Neural progenitor cell (in vitro differentiated cells): ENCODE results near the gene FAM219B. TPM values are rescaled to one million over a fixed set of nuclear protein-coding genes. Genes with fewer than 3 reads are reported as not detected.

Experiments
- DNase-seq: peaks from one replicate; pipeline ENCODE4 v3.0.0-alpha.2; 2016; ENCODE audit warnings: low spot score
- H2AFZ ChIP-seq: fragments of 200-600 bp; sonication (generic); replicated peaks from 2 replicates; pipeline ENCODE4 v1.6.1; 2016; ENCODE audit warnings: antibody characterized with exemption
- H3F3A ChIP-seq: fragments of 200-600 bp; sonication (generic); 2 replicates; pipeline ENCODE4 v1.6.1; 2016; ENCODE audit warnings: antibody characterized with exemption, low read depth
- H3K27ac ChIP-seq: fragments of 200-600 bp; sonication (generic); 2 replicates; pipeline ENCODE4 v1.5.1; 2016; ENCODE audit warnings: mild to moderate bottlenecking
- H3K27me3 ChIP-seq: fragments of 200-600 bp; sonication (generic); 2 replicates; pipeline ENCODE4 v1.6.1; 2016; ENCODE audit warnings: mild to moderate bottlenecking, moderate library complexity
- H3K36me3 ChIP-seq: fragments of 200-600 bp; sonication (generic); 2 replicates; pipeline ENCODE4 v1.5.1; 2016
- H3K4me1 ChIP-seq: fragments of 200-600 bp; sonication (generic); 2 replicates; pipeline ENCODE4 v1.6.1; 2016; ENCODE audit warnings: mixed run types
- H3K4me2 ChIP-seq: fragments of 200-600 bp; sonication (generic); 2 replicates; pipeline ENCODE4 v1.6.1; 2016
- H3K4me3 ChIP-seq: fragments of 200-600 bp; sonication (generic); 2 replicates; pipeline ENCODE4 v1.5.1; 2016
- H3K79me2 ChIP-seq: fragments of 200-600 bp; sonication (generic); 2 replicates; pipeline ENCODE4 v1.6.1; 2016; ENCODE audit warnings: low read depth
- H3K9ac ChIP-seq: fragments of 200-600 bp; sonication (generic); 2 replicates; pipeline ENCODE4 v1.6.1; 2016
- H3K9me3 ChIP-seq: fragments of 200-600 bp; sonication (generic); 2 replicates; pipeline ENCODE4 v1.5.1; 2016; ENCODE audit warnings: low read depth
- H4K20me1 ChIP-seq: fragments of 200-600 bp; sonication (generic); 2 replicates; pipeline ENCODE4 v1.6.1; 2016; ENCODE audit warnings: low read depth
- H3K27ac Mint-ChIP-seq: 3 replicates; pipeline ENCODE4 v1.8.0; 2021; ENCODE audit warnings: mixed read lengths
- H3K27me3 Mint-ChIP-seq: 2 replicates; pipeline ENCODE4 v1.8.0; 2022; ENCODE audit warnings: low read depth, mild to moderate bottlenecking, inconsistent platforms, moderate library complexity, mixed read lengths; ENCODE audit not compliant: insufficient read depth
- H3K36me3 Mint-ChIP-seq: 3 replicates; pipeline ENCODE4 v1.8.0; 2021; ENCODE audit warnings: mixed read lengths
- H3K4me1 Mint-ChIP-seq: 3 replicates; pipeline ENCODE4 v1.8.0; 2021; ENCODE audit warnings: mixed read lengths
- H3K4me3 Mint-ChIP-seq: 3 replicates; pipeline ENCODE4 v1.8.0; 2021; ENCODE audit warnings: mild to moderate bottlenecking, moderate library complexity, mixed read lengths
- H3K9me3 Mint-ChIP-seq: 3 replicates; pipeline ENCODE4 v1.8.0; 2020; ENCODE audit warnings: mixed read lengths
- EZH2 ChIP-seq: fragments of 200-600 bp; sonication (generic); IDR thresholded peaks from 2 replicates; pipeline ENCODE4 v1.6.1; 2017; ENCODE audit warnings: antibody characterized with exemption, mild to moderate bottlenecking, moderate library complexity
- EZH2phosphoT487 ChIP-seq: fragments of 200-600 bp; sonication (generic); IDR thresholded peaks from 2 replicates; pipeline ENCODE4 v1.6.1; 2017; ENCODE audit warnings: antibody characterized with exemption
- total RNA-seq: library from RNA; depleted of rRNA; stranded (reverse); fragments of >200 nt; gene quantifications from 2 replicates; pipeline ENCODE4 v1.2.3, GENCODE V29; 2015; ENCODE audit warnings: low replicate concordance
- TF ChIP-seq, protein P1 (sequence below): fragments of 200-600 bp; sonication (generic); IDR thresholded peaks from 2 replicates; pipeline ENCODE4 v1.5.1; 2017; ENCODE audit warnings: antibody characterized with exemption, mild to moderate bottlenecking

FAM219B gene
- total RNA-seq, 1 donor from 2014 or later = 120 TPM

DNA sequence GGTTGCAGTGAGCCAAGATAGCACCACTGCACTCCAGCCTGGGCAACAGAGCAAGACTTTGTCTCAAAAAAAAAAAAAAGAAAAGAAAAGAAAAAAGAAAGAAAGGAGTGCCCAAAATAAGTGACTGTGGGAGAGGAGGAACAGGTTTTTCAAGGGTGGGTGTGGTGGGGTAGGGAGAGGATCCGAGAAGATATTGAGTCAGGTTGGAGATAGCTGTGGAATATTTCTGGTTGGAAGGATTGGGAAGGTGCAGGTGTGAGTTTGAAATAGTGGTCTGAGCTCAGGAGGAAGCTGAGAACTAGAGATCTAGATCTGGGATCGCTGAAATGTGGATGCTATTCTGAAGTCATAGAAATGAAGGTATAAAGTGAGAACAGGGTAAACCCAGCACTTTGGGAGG is 41.3 kb downstream of the FAM219B start:
- Mint-ChIP-seq H3K4me1 (peaks cover 8% of the 10 kb centered on the region), H3K4me3 (peak overlapping the region; percentile 35), H3K27me3 (no peaks in the 10 kb centered on the region), H3K27ac (no peak overlapping the region), H3K36me3 (peaks cover 25% of the 10 kb centered on the region), H3K9me3 (peaks cover 6% of the 10 kb centered on the region)
- H3K4me1 ChIP-seq = no peaks in the 10 kb centered on the region
- H3K4me2 ChIP-seq = no peak overlapping the region
- H3K9me3 ChIP-seq = no peaks in the 10 kb centered on the region
- H3K4me3 ChIP-seq = no peak overlapping the region
- no peak for DNase-seq
- H3K79me2 ChIP-seq = peaks cover 50% of the 10 kb centered on the region
- H3K36me3 ChIP-seq = no peaks in the 10 kb centered on the region
- H3K27me3 ChIP-seq = no peaks in the 10 kb centered on the region
- TF ChIP-seq EZH2 (no peak), EZH2phosphoT487 (no peak)
- TF ChIP-seq, protein P1, sequence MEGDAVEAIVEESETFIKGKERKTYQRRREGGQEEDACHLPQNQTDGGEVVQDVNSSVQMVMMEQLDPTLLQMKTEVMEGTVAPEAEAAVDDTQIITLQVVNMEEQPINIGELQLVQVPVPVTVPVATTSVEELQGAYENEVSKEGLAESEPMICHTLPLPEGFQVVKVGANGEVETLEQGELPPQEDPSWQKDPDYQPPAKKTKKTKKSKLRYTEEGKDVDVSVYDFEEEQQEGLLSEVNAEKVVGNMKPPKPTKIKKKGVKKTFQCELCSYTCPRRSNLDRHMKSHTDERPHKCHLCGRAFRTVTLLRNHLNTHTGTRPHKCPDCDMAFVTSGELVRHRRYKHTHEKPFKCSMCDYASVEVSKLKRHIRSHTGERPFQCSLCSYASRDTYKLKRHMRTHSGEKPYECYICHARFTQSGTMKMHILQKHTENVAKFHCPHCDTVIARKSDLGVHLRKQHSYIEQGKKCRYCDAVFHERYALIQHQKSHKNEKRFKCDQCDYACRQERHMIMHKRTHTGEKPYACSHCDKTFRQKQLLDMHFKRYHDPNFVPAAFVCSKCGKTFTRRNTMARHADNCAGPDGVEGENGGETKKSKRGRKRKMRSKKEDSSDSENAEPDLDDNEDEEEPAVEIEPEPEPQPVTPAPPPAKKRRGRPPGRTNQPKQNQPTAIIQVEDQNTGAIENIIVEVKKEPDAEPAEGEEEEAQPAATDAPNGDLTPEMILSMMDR = no peak
- no peak overlapping the region for H3K27ac ChIP-seq
- peaks cover 8% of the 10 kb centered on the region for H4K20me1 ChIP-seq
- no peaks in the 10 kb centered on the region for H3F3A ChIP-seq
- H2AFZ ChIP-seq = no peak overlapping the region
- no peak overlapping the region for H3K9ac ChIP-seq

DNA sequence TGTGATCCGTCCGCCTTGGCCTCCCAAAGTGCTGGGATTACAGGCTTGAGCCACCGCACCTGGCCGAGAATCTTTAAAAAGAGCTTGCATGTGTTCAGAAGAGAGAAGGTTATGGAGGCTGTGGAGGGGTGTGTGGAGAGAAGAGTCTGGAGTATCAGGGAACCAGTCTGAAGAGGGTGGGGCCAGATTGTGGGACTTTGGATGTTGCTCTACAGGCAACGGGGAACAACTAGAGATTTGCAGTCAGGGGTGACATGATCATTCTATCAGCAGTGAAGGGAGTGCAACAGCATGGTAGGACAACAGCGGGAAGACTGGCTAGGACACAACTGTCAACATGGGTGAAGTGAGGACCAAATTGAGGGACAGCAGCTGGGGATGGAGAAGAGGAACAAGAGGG is 42.4 kb downstream of the FAM219B start:
- H3K36me3 ChIP-seq = no peaks in the 10 kb centered on the region
- Mint-ChIP-seq H3K36me3 (peaks cover 21% of the 10 kb centered on the region), H3K4me1 (peaks cover 5% of the 10 kb centered on the region), H3K4me3 (no peak overlapping the region), H3K9me3 (peaks cover 6% of the 10 kb centered on the region), H3K27ac (peak overlapping the region; percentile 40), H3K27me3 (no peaks in the 10 kb centered on the region)
- no peaks in the 10 kb centered on the region for H3K27me3 ChIP-seq
- no peaks in the 10 kb centered on the region for H4K20me1 ChIP-seq
- peaks cover 48% of the 10 kb centered on the region for H3K79me2 ChIP-seq
- H3K4me2 ChIP-seq = no peak overlapping the region
- no peak for DNase-seq
- no peak overlapping the region for H3K27ac ChIP-seq
- H3K9ac ChIP-seq = no peak overlapping the region
- H3F3A ChIP-seq = no peaks in the 10 kb centered on the region
- H3K4me1 ChIP-seq = no peaks in the 10 kb centered on the region
- H2AFZ ChIP-seq = no peak overlapping the region
- no peaks in the 10 kb centered on the region for H3K9me3 ChIP-seq
- H3K4me3 ChIP-seq = no peak overlapping the region
- TF ChIP-seq, protein P1 = no peak

DNA sequence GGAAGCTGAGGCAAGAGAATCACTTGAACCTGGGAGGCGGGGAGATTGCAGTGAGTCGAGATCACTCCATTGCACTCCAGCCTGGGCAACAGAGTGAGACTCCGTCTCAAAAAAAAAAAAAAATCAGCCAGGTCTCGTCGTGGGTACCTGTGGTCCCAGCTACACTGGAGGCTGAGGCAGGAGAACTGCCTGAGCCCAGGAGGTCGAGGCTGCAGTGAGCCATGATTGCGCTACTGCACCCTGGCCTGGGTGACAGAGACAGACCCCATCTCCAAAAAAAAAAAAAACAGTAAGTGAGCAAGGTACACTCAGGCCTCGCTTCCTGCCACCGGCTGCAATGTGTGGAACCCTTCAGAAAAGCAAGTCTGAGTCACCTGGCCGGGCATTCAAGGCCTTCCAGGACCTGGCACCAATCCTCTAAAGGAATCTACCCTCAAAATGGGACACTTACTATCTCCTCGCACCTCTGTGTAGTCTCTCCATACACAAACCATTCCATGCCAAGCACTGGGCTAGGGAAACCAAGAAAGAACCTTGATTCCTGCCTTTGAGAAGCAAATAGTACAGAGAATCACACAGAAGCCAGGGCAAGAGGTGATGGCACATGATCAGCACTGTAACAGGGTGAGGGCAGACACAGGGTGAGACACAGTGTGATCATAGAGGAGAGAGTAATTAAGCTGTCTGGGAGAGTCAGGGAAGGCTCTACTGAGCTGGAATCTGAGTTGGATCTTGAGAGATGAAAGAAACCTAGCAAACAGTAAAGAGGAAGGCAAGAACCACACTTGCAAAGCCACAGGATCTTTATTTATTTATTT is 43.2 kb downstream of the FAM219B start:
- Histone ChIP-seq H4K20me1 (peaks cover 5% of the 10 kb centered on the region), H3K4me2 (no peak overlapping the region), H3K9me3 (no peaks in the 10 kb centered on the region), H3K27me3 (no peaks in the 10 kb centered on the region), H3K79me2 (peaks cover 39% of the 10 kb centered on the region), H2AFZ (no peak overlapping the region), H3K9ac (no peak overlapping the region), H3F3A (no peaks in the 10 kb centered on the region), H3K4me3 (no peak overlapping the region), H3K36me3 (no peaks in the 10 kb centered on the region), H3K27ac (no peak overlapping the region), H3K4me1 (no peaks in the 10 kb centered on the region)
- Mint-ChIP-seq H3K4me3 (no peak overlapping the region), H3K36me3 (peaks cover 19% of the 10 kb centered on the region), H3K27me3 (no peaks in the 10 kb centered on the region), H3K9me3 (peaks cover 6% of the 10 kb centered on the region), H3K27ac (no peak overlapping the region), H3K4me1 (peaks cover 5% of the 10 kb centered on the region)
- TF ChIP-seq, protein P1 = no peak
- TF ChIP-seq EZH2phosphoT487 = no peak
- TF ChIP-seq EZH2 = no peak
- DNase-seq = no peak
